HG03108 (cell line): ENCODE results near the gene COMMD8.

Experiments used
- ATAC-seq: cut with Tn5 transposase; IDR thresholded peaks from one replicate; pipeline ENCODE4 v1.9.1; 2021; ENCODE audit warnings: moderate library complexity; ENCODE audit not compliant: unreplicated experiment

The COMMD8 gene

GRCh38 chr4:47473141-47473750 is 9.7 kb upstream of the COMMD8 start:
- no peak for ATAC-seq

GRCh38 chr4:47471591-47471990 is 8.1 kb upstream of the COMMD8 start:
- no peak for ATAC-seq

- ATAC-seq: no peak
These were observed 7.6 kb upstream of the COMMD8 start for GRCh38 chr4:47471064-47471463.

GRCh38 chr4:47469951-47470350 is 6.4 kb upstream of the COMMD8 start:
- ATAC-seq: no peak

- ATAC-seq: no peak
These were observed 5.3 kb upstream of the COMMD8 start for GRCh38 chr4:47468706-47469365.

GRCh38 chr4:47466056-47466785 is 2.7 kb upstream of the COMMD8 start:
- ATAC-seq: no peak

- ATAC-seq: no peak
These were observed 1.5 kb upstream of the COMMD8 start for GRCh38 chr4:47465004-47465403.

- ATAC-seq: peak; percentile 19
These were observed 685 bp downstream of the COMMD8 start for GRCh38 chr4:47462799-47463234.

GRCh38 chr4:47451657-47452056 is 11.8 kb downstream of the COMMD8 start:
- no peak for ATAC-seq

GRCh38 chr4:47444031-47444430 is 19.5 kb downstream of the COMMD8 start:
- ATAC-seq: no peak

GRCh38 chr4:47442980-47443379 is 20.5 kb downstream of the COMMD8 start:
- peak; percentile 78 for ATAC-seq

- no peak for ATAC-seq
These were observed 28.6 kb downstream of the COMMD8 start for GRCh38 chr4:47434931-47435330.

- no peak for ATAC-seq
These were observed 30.8 kb downstream of the COMMD8 start for GRCh38 chr4:47432749-47433148.

GRCh38 chr4:47427935-47428334 is 35.6 kb downstream of the COMMD8 start:
- ATAC-seq: no peak

- ATAC-seq: no peak
These were observed 37.9 kb downstream of the COMMD8 start for GRCh38 chr4:47425628-47426027.

- ATAC-seq: no peak
These were observed 44.2 kb downstream of the COMMD8 start for GRCh38 chr4:47419296-47419695.

GRCh38 chr4:47418147-47418546 is 45.4 kb downstream of the COMMD8 start:
- ATAC-seq: no peak

- ATAC-seq: no peak
These were observed 47.8 kb downstream of the COMMD8 start for GRCh38 chr4:47415719-47416118.

- peak; percentile 65 for ATAC-seq
These were observed 50.0 kb downstream of the COMMD8 start for GRCh38 chr4:47413521-47413920.

- ATAC-seq: no peak
These were observed 53.2 kb downstream of the COMMD8 start for GRCh38 chr4:47410271-47410670.

- no peak for ATAC-seq
These were observed 57.1 kb downstream of the COMMD8 start for GRCh38 chr4:47406408-47406807.
